BE2C (cell line): ENCODE results near the gene RPS19BP1.
A peak's percentile ranks its signal among the peaks of the same experiment; 100 is the strongest.

ENCODE experiments used
- DNase-seq: peaks from one replicate; pipeline ENCODE4 v3.0.0-alpha.2; 2020
- H3K27me3 ChIP-seq: fragments of 250-450 bp; sonication (Bioruptor Pico); 2 replicates; pipeline ENCODE4 v1.5.1; 2020; ENCODE audit warnings: mild to moderate bottlenecking
- H3K36me3 ChIP-seq: fragments of 250-450 bp; sonication (Bioruptor Pico); 2 replicates; pipeline ENCODE4 v1.5.1; 2020; ENCODE audit warnings: mild to moderate bottlenecking
- H3K4me1 ChIP-seq: fragments of 250-450 bp; sonication (Bioruptor Pico); 2 replicates; pipeline ENCODE4 v1.5.1; 2020
- H3K4me3 ChIP-seq: 2 replicates; pipeline ENCODE4 v1.5.1; 2011; ENCODE audit warnings: low read depth, low read length
- H3K9me3 ChIP-seq: fragments of 250-450 bp; sonication (Bioruptor Pico); 2 replicates; pipeline ENCODE4 v1.5.1; 2020
- TF ChIP-seq, protein P1 (sequence below): IDR thresholded peaks from 2 replicates; pipeline ENCODE4 v1.5.1; 2012; ENCODE audit warnings: mild to moderate bottlenecking, low read depth, low read length

Gene RPS19BP1

DNA sequence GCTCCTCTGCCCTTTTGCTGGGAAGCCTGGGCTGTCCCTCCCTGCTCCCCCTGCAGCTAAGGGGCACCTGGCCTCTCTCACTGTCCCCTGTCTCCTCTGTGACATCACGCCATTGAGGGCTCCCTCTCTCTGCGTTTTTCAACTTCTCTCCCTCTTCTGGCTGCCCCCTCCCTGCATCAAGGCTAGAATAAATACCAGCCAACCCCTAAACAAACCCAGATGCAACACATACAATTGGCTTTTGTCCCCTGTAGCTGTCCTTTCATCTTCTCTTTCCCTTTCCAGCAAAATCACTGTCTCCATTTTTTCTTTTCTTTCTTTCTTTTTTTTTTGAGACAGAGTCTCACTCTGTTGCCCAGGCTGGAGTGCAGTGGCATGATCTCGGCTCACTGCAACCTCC, 33.7 kb downstream of the RPS19BP1 start:
- no peak for DNase-seq
- TF ChIP-seq, protein P1, sequence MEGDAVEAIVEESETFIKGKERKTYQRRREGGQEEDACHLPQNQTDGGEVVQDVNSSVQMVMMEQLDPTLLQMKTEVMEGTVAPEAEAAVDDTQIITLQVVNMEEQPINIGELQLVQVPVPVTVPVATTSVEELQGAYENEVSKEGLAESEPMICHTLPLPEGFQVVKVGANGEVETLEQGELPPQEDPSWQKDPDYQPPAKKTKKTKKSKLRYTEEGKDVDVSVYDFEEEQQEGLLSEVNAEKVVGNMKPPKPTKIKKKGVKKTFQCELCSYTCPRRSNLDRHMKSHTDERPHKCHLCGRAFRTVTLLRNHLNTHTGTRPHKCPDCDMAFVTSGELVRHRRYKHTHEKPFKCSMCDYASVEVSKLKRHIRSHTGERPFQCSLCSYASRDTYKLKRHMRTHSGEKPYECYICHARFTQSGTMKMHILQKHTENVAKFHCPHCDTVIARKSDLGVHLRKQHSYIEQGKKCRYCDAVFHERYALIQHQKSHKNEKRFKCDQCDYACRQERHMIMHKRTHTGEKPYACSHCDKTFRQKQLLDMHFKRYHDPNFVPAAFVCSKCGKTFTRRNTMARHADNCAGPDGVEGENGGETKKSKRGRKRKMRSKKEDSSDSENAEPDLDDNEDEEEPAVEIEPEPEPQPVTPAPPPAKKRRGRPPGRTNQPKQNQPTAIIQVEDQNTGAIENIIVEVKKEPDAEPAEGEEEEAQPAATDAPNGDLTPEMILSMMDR = no peak
- no peak overlapping the region for H3K4me3 ChIP-seq
- peaks cover 7% of the 10 kb centered on the region; the same call in 1 of the 2 replicates for H3K36me3 ChIP-seq
- H3K27me3 ChIP-seq = no peaks in the 10 kb centered on the region
- H3K4me1 ChIP-seq = peaks cover 26% of the 10 kb centered on the region
- no peaks in the 10 kb centered on the region for H3K9me3 ChIP-seq

DNA sequence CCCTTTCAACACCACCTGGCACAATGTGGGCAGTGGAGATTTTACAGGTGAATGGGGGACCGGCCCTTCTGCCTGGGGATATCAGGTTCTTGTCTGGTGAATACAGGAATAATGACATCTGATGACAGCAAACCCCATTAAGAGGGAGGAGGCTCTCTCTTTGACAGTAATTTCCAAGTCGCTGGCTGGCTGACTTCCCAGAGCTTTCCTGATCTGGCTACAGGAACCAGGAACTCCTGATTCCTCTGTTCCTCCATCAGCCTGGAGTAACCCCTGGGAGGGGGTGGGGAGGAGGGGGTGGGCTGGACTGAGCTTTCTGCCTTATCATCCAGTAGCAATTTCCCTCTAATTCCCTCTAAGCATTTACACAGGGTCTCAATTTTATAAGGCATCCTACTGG, 34.2 kb downstream of the RPS19BP1 start:
- DNase-seq = peak; percentile 69
- H3K4me3 ChIP-seq = no peak overlapping the region
- TF ChIP-seq, protein P1 = no peak
- H3K9me3 ChIP-seq = no peaks in the 10 kb centered on the region
- peaks cover 2% of the 10 kb centered on the region; the same call in 1 of the 2 replicates for H3K36me3 ChIP-seq
- H3K4me1 ChIP-seq = peaks cover 26% of the 10 kb centered on the region
- no peaks in the 10 kb centered on the region for H3K27me3 ChIP-seq

DNA sequence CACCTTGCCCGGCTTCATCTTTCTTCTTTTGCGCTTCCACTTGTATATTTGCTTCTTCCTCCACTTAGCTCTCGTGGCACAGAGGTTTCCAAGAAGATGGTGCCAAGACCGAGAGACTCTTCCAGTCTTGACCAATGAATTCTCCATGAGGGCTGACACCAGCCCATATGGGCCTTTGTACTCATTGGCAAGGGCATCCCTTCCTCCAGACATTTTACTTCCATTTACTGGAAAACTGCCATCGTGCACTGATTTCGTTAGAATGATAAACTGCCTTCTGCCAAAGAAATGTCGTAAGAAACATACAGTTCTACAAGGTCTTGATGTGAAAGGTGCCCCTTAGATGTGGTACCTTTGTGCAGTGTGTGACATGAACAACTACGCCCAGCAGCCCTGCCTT, 35.1 kb downstream of the RPS19BP1 start:
- Histone ChIP-seq H3K36me3 (no peaks in the 10 kb centered on the region), H3K9me3 (no peaks in the 10 kb centered on the region), H3K4me3 (no peak overlapping the region), H3K27me3 (no peaks in the 10 kb centered on the region), H3K4me1 (peaks cover 26% of the 10 kb centered on the region)
- TF ChIP-seq, protein P1 = no peak
- DNase-seq = no peak

DNA sequence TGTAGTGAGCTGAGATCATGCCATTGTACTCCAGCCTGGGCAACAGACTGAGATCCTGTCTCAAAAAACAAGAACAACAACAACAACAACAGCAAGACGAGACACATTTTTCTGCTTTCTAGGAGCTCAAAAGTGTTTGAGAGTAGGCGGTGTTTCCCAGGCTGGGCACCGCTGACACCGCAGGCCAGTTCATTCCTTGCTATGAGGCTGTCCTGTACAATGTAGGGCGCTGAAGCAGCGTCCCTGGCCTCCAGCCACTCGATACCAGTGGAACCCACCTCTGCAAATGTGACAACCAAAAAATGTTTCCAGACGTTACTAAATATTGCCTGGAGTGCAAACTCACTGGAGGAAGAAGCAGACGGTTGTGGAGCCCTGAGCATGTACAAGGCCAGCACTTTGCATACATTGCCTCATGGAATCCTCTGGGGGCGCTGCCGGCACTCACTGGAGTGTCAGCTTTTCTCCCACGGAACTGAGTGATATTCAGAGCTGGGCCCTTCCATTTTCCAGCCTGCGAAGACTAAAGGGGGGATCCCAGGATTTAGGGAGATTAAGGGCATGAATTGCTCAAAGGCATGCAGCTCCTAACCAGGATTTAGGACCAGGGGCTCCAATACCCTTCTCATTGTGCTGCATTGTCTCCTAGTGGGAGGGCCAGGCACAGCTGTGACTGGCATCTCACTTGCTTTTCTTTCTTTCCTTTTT, 36.3 kb downstream of the RPS19BP1 start:
- no peaks in the 10 kb centered on the region for H3K9me3 ChIP-seq
- TF ChIP-seq, protein P1 = peak; percentile 94
- DNase-seq = peak; percentile 81
- H3K4me1 ChIP-seq = peaks cover 20% of the 10 kb centered on the region
- no peaks in the 10 kb centered on the region for H3K27me3 ChIP-seq
- no peaks in the 10 kb centered on the region for H3K36me3 ChIP-seq
- no peak overlapping the region for H3K4me3 ChIP-seq

DNA sequence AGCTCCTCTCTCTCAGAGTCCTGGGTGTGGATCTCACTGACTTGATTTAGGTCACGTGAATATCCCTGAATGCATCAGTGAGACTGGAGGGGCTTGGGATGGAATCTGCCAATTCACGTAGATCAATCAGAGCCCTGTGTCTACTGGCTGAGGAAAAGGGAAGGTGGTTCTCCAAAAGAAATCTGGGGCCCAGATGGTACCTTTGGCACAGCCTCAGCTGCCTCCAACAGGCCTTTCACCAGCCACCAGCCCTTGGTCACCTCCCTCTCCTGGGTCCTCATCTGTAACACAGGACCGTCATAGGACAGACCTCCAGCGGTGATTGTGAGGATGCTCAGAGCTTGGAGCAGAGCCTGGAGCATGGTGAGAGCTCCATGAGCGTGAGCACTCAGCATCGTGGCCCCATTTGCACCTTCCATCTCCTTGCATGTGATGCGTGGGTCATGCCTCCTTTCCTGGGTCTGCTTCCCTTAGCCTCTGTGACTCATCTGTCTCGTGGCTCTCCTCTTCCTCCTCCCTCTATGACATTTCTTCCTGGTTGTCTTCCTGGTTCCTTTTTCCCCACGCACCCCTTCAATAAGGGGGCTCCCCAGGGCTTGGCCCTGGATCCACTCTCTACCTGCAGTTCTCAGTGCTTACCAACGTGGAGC, 38.0 kb downstream of the RPS19BP1 start:
- Histone ChIP-seq H3K36me3 (no peaks in the 10 kb centered on the region), H3K9me3 (no peaks in the 10 kb centered on the region), H3K4me1 (peaks cover 18% of the 10 kb centered on the region), H3K27me3 (no peaks in the 10 kb centered on the region), H3K4me3 (no peak overlapping the region)
- no peak for DNase-seq
- TF ChIP-seq, protein P1 = no peak

DNA sequence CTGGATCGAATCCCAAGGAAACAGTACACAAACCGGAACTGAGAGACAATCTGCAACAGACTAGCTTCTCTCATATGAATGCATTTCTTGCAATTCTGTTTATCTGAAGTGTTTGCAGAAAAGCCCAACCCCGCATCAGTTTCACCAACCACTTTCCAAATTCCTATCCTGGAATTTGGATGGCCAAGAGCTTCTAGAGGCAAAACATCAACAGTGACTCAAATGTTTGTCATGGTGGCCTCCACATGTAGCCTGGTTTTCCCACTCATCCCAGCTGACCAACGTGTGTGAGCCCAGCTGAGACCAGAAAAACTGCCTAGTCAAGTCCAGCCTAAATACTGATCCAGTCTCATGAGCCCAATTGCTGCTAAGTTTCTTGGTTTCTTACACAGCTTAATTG, 38.8 kb downstream of the RPS19BP1 start:
- no peaks in the 10 kb centered on the region for H3K36me3 ChIP-seq
- TF ChIP-seq, protein P1 = no peak
- H3K4me3 ChIP-seq = no peak overlapping the region
- H3K9me3 ChIP-seq = no peaks in the 10 kb centered on the region
- H3K4me1 ChIP-seq = peaks cover 14% of the 10 kb centered on the region
- no peaks in the 10 kb centered on the region for H3K27me3 ChIP-seq
- no peak for DNase-seq
